NCI-H2171 treated with DMSO at 0.1 percent for 48 hours (cell line): ENCODE measurements around the gene ITGB6.
A peak's percentile ranks its signal among the peaks of the same experiment; 100 is the strongest.

ENCODE experiments used
- DNase-seq: peaks from one replicate; lab custom pipeline; 2025; lab: John Stamatoyannopoulos, UW

The ITGB6 gene

DNA sequence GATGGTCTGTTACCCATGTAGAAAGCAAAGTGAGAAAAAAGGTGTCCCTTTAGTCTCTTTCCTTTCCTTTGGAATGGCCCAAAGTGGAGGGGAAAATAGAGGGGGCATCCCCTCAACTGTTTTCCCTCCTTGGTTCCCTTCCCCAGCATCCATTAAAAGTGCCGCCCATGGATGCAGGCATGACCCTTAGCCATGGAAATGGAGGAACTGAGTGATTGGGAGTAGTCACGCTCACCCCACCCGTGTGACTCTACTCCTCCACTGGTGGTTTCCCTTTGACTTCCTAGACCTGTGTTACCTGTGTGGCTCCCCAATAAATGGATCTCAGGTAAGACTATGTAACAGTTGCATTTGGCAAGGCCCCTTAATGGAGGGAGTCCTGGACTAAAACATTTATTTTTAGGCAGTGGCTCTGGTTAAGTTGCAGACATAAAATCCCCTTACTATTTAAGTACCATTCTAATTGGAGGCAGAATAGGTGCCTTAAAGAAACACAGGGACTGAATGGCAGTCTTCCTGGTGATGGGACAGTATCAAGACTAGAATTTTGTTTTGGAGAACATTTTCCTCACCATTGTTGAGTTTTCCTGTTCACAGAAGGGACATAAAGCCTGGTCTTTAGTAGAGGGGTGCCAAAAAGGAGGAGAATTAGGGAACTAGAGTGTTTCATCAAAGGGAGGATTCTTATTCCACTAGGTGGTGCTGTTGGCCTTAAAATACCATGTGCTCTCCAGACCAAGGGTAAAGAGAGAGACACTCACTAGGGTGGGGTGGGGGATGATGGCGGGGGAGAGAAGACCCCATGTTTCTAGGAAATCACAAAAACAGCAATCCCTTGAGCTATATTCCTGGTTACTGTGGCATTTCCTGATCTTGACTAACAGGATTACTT, 112.0 kb downstream of the ITGB6 start:
- DNase-seq: peak; percentile 10

DNA sequence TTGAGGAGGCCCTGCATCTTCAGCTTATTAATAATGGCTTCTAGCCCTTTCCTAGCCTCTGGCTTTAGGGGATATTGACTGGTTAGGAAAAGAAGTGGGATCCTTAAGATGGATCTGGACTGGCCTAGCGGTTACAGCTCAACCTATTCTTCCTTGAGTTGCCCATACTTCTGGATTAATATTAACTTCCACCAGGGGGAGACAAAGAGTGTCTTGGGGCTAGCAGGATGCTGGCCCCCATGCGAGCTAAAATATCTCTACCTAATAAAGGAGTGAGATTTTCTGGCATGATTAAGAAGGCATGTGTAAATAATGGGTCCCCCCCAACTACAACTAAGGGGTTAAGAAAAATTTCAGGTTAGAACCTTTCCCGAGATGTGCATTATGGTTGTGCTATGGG, 114.4 kb downstream of the ITGB6 start:
- DNase-seq: no peak

DNA sequence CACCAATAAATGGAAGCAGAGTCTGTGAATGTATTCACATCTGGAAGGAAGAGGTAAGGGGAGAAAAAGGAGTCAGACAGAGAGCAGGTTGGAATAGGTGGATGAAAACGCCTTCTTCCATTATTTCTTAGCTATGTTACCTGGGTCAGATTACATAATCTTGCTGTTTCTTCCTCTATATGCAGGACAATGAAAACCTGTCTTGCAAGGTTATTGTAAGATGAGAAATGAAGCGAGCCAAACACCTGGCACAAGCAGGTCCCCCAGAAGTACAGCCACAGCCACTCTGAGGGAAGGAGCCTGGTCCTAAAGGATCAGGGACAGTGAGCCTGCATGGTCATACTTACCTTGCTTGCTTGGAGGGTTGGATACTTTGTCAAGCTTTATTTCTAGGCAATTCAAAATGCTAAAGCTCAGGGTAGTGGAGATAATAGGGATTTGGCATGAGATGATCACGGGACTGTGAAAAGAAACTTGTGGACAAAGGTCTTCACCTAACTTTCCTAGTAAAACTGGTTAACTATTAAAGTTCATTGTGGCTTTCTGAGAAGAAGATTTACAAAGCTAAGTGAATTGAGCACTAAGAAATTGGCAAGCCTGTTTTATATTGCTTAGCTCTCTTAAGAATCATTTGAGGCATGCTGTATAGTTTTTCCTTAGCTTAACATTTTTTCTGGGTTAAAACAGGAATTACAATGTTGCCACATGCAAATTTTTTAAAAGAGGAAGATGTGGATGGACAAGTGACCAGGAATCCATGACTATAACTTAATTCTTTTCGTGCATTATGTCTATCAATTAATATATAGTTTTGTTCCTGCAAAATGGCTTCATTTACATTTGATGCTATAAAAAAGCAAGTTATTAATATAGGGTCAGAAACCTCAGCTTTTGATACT, 121.9 kb downstream of the ITGB6 start:
- DNase-seq: no peak

DNA sequence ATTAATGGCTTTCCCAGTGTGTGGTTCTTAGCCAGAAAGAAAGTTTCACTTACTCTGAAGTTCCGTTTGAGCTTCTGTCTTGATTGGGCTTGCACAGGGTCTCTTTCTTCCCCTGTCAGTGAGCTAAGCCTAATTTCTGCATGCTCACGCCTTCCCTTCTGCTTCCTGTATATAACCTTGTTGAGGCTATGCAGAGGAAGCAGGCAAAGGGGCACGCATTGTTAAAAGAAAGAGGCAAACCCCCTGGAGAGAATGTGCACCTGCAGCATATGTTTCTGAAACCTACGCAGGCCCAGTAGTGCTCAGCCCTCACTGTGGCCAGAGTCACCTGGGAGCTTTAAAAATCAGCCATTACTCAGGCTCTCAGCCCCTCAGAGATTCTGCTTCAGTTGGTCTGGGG, 123.2 kb downstream of the ITGB6 start:
- peak; percentile 12 for DNase-seq

DNA sequence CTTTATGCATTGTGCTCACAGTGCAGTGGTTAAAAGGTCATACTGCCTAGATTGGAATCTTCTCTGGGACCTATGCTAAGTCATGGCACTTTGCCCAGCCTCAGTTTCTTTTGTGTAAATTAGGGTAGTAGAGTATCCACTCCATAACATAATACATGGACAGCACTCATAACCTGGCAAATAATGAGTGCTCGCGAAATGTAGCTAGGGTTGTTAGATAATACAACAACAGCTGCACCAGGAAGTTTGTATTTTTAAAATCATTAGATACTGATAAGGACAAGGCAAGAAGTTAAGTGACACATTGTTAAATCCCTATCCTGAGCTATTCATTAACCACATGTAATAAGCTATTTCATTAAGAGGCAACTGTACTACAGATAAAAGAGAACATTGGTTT, 123.8 kb downstream of the ITGB6 start:
- DNase-seq: no peak

DNA sequence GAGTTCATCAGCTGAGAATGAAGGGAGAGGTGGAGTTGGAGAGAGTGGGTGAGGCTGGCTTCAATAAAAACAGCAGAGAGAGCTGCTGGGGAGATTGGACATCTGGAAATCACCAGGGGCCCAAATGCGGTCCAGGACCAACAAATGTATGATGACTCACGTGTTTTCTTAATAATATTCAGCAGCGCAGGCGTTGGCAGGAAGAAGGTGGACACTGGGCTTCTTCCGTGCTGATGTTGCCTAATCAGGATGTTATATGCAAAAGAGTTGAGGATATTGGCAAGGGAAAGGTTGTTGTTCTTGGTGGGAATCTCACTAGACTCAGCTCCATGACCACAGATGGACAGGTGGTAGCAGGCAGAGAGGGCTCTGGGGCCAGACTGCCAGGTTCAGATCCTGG, 124.9 kb downstream of the ITGB6 start:
- no peak for DNase-seq

DNA sequence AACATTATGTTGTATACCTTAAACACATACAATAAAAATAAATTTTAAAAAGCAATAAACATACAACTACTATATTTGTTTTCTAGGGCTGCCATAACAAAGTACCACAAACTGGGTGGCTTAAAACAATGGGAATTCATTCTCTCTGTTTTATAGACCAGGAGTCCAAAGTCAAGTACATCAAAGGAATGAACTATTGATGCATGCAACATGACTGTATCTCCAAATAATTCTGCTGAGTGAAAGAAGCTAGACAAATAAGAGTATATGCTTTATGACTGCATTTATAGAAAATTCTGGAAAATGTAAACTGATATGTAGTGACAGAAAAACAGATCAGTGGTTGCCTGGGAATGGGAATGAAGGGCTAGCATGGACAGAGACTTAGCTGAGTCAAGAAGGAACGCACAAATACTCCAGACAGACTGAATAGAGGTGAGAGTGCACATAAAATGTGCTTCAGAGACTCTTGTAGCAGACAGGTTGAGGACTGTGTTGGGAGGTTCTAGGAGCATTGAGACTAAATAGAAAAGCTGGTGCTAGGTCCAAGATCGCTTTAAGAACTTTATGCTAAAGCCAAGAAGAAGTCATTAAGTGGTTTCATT, 126.7 kb downstream of the ITGB6 start:
- no peak for DNase-seq

DNA sequence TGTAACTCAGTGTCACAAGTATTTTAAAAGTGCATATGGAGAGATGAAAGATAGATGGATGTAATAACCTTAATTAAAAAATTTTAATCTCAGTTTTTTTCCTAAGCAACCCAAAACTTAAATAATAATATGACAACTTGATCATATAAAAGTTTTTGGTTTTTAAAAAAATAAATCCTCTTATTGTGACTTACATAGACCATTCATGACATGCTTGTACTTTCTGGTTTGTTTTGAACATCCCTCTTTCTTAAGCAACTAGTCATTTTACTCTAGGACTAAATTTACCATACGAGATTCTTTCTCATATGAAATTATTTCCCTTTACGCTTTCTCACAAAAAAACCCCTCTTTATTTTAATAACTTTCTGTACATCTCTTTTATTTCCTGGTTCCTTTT, 131.2 kb downstream of the ITGB6 start:
- DNase-seq: no peak

DNA sequence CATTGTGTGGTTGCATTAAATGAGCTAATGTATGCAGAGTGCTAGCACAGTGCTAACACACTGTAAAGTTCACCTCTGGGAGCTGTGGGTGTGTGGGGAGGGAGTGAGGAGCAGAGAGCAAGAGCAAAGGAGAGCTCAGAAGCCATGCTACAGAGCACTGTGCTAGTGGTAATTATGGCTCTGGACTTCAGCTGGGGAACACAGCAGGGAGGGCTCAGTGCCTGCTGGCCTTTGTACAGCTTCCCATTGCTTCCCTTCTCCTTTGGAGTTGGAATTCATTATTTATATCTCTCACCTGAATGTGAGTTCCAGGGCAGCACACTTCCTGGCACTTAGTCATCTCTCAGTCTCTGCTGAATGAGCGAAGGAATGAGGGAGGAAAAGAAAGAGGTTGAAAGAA, 135.2 kb downstream of the ITGB6 start:
- DNase-seq: no peak

DNA sequence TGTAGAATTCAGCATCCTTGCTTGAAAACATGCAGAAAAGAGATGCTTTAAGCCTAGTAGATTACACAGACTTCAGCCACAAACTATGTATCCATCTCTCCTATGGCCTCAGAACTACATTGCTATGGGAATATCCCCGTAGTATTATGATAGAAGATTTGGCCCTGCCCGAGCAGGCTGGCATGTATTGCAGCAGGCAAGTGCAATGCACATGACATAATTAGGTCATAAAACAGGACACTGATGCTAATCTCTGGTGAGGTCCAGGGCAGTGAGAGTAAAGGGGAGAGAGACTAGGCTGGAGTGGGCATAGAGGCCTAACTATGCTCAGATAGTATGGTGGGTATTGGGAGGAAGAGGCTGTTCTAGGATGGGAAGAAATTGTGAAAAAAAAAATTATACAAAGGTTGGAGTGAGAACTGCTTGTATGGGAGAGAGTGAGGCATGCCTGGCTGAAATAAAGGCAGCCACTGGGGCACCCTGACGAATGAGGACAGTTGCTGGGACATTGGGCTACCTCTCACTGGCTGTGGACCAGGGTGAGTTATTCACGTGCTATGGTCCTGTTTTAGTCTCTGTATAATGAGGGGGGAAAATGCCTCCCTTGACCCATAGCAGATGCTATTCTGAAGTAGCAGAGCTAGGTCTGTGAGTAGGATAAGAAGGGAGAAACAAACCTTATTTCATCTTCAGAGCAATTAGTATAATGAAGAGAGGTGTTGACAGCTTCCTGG, 136.0 kb downstream of the ITGB6 start:
- DNase-seq: no peak

DNA sequence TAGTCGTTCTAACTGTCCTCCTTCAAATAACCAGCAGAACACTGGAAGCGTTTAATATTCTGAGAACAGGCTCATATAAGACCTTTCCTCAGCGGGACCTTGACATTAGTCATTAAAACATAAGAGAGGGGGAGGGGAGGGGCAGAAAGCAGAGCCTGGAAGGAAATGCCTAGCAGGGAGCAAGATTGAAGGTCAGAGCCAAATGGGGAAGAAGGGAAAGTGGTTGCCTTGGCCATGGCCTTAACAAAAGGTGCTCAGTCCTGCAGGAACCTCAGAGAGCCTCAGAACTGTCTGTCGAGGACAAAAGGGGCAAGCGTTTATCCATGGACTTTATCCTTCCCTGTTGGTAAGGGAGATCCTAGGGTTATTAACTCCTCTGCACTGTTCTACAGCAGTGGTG, 136.8 kb downstream of the ITGB6 start:
- DNase-seq: no peak

DNA sequence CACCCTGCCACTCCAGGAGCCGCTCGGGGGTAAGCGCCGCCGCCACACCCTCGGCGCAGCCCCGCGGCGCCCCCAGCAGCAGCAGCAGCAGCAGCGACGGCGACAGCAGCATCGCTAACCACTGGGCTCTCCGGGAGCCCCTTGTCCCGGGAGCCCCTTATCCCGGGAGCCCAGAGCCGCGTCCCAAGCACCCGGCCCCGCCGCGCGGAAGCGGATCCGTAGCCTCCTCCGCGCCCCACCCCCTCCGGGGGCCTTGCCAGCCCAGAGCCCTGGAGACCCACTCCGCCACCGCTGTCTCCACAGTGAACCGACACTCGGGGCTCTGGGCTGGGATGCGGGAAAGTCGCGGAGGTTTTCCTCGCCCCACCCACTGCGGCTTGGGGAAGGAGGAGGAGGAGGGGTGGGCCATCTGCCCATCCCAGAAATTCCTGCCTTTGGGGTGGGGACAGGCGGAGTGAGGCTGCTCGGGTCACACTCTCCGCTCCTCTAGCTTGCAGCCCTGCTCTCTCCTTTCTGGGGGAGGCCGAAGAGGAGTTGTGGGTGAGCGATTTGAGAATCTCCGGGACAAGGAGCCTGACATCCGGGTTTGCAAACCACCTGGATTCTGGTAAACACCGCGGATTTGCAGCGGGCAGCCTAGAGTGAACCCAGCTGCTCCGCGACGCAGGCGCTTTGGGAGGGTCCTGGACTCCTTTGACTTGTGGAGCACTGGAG, 137.6 kb downstream of the ITGB6 start, which contains the start of gene PLA2R1:
PLA2R1 (minus strand) TSS at position 324 of the 714 bp plus-strand sequence; CDS start at position 112, 212 bp downstream.
- DNase-seq: peak; percentile 60

DNA sequence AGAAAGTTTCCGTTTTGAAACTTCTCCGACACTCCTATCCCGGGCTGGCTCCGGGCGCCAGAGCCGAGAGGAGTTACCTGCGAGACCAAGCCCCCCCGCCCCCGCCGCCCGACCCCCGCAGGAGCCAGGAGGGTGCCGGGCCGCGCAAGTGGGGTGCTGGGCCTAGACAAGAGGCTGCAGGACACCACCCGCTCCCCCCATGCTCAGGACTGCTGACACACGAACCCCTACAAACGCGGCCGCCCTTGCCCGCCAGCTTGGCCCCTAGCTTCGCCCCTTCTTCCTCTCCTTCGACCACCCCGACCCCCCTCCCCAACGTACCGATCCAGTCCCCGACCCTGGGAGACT, 138.2 kb downstream of the ITGB6 start:
- DNase-seq: no peak

DNA sequence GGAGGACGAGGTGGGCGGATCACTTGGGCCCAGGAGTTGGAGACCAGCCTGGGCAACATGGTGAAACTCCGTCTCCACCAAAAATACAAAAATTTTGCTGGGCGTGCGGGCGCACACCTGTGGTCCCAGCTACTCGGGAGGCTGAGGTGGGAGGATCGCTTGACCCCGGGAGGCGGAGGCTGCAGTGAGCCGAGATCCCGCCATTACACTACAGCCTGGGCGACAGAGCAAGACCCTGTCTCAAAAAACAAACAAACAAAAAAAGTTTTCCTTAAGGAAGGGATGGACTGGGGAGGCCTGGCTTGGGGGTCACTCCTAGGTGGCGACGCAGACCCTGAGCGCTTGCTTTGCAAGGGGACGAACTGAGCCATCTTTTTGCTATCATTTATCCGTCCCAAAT, 138.5 kb downstream of the ITGB6 start:
- DNase-seq: no peak

DNA sequence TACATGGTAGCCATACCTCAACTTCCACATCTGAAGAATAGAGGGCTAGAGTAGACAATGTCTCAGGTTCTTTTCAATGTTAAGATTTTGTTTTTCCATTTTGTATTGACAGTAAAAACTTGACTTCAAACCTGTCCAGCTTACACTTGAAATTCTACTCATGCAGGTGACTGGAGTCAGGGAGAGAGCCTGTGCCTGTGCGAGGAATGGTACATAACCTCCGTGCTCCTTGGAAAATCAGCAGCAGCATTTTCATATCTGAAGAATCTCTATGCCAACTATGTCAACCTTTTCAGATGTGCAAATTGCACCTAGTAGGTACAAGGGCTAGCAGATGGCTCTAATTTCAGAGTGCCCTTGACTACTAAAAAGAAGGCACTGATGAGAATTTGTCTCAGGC, 139.8 kb downstream of the ITGB6 start:
- no peak for DNase-seq

DNA sequence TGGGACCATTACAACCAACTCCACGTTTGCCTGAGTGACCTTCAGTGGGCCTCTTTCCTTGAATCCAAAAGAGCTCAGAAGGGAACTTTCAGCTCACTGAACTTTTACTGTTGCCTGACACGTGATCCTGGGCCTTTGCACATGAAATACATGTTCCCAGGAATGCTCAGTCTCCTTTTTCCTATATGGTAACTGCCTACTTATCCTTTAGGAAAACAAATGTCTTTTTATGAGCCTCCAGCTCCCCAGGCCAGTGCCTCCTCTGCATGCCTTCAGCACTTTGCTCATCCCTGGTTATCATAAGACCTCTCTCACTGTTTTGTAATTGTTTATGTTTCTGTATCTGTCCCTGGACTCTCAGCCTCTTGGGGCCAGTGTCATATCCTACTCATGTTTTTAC, 142.7 kb downstream of the ITGB6 start:
- no peak for DNase-seq

DNA sequence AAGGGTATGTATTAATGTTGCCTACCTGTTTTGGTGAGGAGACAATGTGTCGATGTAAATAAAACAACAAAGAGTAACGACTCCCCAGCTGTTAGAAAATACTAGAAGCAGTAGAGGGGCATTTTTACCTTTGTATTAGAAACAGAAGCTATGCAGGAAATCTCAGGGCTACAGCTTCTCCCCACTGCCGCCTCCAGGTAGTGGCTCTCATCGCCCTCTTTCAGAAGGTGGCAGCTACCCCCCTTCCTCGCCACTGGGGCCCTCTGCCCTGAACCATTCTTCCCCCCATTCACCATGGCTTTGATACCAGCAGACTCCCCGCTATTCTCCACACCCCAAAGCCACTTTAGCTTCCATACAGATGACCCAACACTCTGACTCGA, 144.4 kb downstream of the ITGB6 start:
- no peak for DNase-seq

DNA sequence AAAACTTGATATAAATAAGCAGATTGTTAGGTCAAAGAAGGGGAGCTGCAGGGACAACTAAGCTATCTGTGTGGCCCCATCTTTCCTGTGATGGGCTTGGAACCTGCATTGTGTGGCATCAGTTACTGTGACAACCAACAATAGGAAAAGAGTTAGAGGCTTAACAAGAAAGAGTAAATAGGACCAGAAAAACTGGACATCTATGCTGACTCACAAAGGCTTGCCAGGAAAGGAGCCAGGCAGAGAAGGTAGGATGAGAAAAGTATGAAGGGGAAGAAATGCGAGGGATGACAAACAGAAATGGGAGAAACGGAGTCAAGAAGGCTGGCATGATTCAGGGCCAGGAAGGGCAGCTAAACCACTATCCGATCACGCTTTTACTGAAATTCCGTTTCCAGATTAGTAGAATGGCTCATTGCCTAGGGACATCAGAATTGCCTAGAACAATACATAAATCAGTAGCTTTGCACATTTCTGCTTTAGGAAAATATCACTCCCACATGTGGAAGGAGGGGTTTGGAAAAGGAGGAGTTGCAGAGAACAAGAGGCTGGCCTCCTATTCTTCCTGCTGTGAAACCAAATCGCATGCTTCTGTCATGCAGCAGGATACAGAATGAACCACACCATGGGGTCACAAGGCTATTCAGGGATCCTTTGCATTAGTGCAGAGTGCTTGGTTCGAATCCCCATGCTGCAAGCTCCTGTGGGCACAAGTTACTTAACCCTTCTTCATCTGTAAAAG, 144.9 kb downstream of the ITGB6 start:
- DNase-seq: no peak

DNA sequence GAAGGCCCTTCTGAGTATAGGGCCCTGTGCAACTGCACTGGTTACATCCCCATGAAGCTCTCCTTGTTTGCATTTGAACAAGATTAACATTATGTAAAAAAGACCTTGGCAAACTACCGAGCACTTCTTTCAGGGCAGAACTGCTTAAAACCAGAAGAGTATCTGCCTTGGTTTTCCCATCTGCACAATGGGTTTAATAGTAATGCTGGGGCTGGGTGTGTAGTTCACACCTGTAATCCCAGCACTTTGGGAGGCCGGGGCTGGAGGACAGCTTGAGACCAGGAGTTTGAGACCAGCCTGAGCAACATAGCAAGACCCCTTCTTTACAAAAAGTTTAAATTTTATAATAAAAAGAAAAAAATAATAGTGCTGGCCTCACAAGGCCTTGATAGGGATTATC, 146.1 kb downstream of the ITGB6 start:
- no peak for DNase-seq

DNA sequence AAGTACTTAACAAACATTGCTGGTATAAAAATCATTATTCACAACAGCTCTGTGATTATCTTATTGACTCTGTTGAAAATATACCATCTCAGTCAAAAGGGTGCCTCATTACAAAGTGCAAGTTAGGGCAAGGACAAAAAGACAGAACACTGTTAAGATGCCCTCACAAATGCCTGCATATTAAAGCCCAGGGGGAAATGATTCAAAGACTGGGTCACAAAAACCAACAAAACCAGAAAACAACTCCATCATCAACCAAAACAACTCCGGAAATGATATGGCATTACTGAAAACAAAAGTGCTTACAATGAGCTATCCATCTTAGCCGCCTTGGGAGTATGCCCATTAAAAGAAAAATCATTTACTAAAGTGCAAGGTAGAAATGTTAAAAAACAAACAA, 147.5 kb downstream of the ITGB6 start:
- DNase-seq: no peak

DNA sequence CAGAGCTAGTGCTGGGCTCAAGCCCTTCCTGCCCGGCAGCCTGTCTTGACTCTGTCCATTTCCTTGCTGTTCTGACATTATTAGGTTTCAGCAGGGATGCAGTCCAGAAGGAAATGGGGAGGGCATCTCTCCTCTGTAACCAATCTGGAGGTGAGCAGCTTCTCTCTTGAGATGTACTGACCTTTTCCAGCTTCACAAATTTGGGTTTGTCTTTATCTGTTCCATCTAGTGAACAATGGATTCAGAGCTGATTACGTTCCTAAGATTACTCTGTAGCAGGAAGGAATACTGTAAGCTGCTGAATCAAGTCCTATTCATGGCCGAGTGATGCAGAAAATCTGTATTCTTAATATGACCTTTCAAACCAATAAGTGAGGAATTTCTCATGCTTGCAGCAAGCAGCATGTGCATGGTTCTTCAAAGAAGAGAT, 148.7 kb downstream of the ITGB6 start:
- no peak for DNase-seq
